Measurements from ENCODE around the gene MYO1D. TPM values are rescaled to one million over a fixed set of nuclear protein-coding genes. Genes with fewer than 3 reads are reported as not detected.

Gene MYO1D
- total RNA-seq, 1 donor from 2014 or later, result 28.3 TPM

DNA sequence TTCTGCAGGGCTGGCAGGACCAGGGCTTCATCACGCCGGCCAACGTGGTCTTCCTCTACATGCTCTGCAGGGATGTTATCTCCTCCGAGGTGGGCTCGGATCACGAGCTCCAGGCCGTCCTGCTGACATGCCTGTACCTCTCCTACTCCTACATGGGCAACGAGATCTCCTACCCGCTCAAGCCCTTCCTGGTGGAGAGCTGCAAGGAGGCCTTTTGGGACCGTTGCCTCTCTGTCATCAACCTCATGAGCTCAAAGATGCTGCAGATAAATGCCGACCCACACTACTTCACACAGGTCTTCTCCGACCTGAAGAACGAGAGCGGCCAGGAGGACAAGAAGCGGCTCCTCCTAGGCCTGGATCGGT is 388.8 kb downstream of the MYO1D start:
- no peak for DNase-seq (ENCODE audit: low read depth)

DNA sequence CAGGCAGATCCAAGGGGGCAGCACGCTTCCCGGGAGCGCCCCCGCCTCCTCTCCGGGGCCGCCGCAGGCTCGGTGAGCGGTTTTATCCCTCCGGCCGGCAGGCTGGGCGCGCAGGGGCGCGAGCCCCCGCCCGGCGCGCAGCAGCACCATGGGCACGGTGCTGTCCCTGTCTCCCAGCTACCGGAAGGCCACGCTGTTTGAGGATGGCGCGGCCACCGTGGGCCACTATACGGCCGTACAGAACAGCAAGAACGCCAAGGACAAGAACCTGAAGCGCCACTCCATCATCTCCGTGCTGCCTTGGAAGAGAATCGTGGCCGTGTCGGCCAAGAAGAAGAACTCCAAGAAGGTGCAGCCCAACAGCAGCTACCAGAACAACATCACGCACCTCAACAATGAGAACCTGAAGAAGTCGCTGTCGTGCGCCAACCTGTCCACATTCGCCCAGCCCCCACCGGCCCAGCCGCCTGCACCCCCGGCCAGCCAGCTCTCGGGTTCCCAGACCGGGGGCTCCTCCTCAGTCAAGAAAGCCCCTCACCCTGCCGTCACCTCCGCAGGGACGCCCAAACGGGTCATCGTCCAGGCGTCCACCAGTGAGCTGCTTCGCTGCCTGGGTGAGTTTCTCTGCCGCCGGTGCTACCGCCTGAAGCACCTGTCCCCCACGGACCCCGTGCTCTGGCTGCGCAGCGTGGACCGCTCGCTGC is 389.3 kb downstream of the MYO1D start:
- DNase-seq (ENCODE audit: low read depth), result no peak

DNA sequence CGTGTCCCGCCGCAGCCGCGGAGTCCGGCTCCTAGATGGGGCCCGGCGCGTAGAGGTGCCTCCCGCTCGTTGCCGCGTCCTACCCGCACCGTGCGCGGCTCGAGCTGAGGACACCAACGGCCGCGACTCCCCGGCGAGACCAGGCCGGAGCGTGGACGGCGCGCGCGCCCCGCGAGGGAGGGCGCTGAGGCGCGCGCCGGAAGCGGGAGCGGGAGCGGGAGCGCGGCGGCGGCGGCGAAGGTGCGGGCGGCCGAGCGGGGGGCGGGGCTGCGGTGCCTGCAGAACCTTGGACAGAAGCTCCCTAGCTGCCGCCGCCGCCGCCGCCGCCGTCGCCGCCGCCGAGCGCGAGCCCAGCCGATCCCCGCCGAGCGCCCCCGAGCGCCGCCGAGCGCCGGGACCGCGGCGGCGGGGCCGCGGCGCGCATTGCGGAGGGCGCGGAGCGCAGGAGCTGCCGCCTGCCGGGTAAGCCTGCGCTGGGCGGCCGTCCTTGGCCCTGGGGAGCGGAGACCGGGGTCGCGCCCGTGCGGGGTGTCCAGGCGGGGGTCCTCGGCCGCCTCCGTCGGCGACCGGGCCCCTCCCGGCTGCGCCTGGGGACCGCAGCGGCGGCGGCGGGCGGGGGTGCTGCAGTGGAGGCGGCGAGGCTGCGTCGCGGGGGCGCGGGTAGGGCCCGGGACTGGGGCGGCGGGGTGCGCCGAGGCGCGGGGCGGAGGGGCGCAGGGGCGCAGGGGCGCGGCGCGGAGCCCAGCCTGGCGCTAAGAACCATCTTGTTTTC is 390.0 kb downstream of the MYO1D start, which contains the start of gene CDK5R1:
Gene CDK5R1, plus strand, starts transcription at position 293 of the 772 bp plus-strand sequence. CDS start 628 bp downstream, outside the sequence.
- no peak for DNase-seq (ENCODE audit: low read depth)

DNA sequence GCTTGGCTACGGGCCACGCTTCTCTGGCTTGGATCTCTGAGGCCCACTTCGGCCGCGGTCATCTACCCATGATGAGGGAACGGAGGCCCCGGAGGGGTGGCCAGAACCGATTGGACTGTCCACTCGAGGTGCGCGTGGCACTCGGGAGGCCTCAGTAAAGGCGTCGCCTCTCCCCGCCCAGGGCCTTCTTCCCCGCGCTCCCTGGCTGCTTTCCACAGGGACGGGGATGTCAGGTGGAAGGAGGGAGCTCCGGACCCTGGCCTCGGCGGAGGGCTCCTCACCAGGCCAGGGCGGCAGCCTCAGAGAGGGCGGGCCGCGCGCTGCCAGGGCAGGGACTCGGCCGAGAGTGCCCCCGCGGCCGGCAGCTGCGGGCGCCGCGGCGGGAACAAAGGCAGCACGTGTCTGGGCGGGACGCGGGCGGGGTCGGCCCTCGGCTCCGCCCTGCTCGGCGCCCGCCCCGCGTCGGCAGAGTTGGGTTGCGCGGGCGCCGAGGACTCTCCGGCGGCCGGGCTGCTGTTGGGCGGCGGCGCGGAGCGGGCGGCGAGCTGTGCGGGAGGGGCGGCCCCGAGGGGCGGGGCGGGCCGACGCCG is 390.7 kb downstream of the MYO1D start:
- no peak for DNase-seq (ENCODE audit: low read depth)

DNA sequence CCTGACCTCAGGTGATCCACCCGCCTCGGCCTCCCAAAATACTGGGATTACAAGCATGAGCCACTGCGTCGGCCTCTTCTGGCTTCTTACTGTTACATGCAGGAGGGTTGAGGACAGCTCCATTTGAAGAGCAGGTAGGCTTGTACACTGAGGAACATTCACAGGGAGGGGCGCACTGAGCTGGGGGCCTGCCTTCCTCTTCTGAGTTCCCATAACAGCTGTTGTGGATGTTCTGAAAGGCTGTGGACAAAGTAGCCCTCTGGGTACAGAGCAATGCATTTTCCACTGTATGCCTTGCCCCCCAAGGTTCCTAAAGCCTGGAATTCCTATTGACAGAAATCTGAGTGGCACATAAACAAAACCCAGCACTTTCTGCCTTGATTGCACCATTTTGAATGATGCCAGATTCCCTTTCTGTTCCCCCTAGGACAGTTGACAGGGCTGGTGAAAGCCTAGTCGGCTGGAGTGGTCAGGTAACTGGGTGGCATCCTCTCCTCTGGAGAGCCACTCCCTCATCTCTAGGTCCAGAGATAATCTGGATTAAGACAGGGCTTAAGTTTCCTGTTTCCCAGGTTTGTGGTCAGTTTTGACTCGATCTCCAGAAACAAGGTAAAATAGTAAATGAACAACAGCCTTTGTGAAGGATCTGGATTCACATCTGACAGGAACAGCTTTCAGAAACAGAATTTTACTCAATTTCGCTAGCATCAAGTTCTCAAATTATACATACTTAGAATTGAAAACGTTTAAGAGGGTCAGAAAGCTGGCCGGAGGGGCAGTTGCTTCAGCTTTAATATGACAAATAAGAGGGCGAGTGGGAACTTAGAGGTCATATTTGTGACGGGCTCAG is 391.4 kb downstream of the MYO1D start:
- DNase-seq (ENCODE audit: low read depth), result no peak

DNA sequence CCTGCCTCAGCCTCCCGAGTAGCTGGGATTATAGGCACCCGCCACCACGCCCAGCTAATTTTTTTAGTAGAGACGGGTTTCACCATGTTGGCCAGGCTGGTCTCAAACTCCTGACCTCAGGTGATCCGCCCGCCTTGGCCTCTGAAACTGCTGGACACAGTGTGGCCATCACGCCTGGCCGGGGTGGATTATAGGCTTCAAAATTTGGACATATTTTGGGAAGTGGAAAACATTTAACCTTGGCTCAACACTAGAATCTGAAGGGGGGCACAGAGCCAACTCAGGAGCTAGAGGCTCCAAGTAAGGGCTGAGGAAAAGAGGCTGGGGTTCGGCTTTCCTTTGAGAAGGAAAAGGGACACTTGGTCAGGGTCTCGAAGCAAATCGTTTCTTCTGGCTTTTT is 392.3 kb downstream of the MYO1D start:
- no peak for DNase-seq (ENCODE audit: low read depth)

DNA sequence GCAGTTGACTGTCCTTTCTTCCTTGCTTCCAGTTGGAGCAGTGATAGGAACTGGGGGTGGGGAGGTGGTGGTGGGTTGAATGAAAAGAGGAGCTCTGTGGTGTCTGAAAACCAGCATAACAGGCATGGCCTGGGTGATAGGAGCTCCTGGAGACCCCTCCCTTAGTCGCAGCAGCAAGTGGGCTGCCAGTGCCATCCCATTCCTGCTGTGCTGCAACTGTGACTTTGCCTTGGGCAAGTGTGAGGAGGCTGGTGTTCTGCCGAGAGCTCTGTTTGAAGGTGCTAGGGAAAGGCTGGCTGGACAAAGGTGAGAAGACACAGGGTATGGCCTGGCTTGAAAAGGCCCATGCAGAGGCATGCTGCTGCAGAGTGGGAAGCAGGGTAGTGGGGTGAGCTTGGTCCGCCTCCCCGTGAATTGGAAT is 392.9 kb downstream of the MYO1D start:
- no peak for DNase-seq (ENCODE audit: low read depth)

DNA sequence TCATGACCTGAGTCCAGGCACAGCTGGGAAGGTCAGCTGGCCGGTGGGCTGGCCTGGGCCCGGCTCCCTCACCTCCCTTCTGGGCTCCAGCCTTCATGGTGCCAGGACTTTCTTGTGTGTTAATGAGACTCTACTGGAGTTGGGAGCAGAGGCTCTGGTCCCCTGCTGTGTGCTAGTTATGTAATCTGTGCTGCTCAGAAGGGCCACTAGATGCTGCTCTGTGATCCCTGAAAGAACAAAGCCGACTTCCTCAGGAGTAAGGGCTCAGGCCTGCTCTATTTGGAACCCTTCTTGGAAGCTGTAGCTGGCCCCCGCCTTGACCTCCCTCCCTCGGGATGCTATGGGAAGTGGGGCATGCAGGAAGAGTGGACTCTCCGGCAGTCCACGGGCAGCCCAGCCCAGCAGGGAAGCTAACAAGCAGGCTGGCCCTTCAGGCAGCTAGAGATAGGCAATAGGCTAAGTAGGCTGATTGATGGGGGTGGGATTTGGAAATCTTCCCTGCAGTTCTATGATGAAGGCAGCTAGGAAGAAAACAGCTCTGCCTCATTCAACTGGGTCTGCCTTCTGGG is 393.4 kb downstream of the MYO1D start:
- peak; percentile 60 for DNase-seq (ENCODE audit: low read depth)

DNA sequence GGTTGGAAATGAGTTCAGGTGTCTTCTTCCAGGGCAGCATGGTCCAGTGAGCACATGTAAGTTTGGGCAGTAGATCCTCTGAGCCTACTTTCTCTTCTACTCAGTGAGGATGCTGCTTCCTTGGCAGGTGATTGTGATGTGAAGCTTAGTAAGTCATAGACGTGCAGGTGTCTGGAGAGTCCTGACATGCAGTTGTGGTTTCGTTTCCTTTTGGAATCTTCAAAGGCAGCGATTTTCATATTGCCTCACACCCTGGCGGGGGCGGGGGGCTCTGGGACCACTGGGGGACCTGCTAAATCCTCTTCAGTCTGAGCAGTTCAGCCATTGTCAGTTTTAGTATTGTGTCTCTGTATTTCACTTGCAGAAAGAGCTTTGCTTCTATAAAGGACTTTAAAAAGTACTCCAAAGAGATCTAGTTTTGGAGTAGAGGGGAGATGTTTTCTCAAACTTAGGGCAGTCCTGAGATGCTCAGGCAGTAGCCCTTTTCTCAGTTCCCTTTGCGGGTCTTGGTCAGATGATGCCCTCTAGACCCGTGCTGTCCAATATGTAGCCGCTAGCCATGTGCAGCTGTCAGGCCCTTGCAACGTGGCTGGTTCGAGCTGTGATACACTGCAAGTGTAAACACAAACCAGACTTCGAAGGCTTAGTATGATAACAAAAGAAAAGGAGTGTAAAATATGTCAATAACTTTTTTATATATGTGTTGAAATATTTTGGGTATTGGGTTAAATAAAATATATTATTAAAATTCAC is 394.2 kb downstream of the MYO1D start:
- no peak for DNase-seq (ENCODE audit: low read depth)

DNA sequence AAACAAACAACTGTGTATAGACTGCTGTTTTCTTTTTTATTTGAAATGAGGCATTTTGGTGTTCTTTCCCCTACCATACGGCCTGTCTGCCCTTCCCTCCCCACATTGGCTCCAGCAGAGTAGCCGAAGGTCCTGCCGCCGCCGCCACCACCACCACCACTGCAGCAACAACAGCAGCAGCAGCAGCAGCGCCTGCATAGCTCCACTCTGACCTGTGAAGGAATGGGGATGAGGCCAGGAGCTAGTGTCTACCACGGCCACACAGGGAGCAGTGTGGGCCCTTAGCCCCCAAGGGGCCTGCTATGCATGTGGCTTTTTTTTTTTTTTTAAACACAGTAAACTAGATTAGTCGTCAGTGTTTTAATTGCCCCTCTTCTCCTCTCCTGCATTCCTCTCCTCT is 395.7 kb downstream of the MYO1D start:
- DNase-seq (ENCODE audit: low read depth), result no peak

DNA sequence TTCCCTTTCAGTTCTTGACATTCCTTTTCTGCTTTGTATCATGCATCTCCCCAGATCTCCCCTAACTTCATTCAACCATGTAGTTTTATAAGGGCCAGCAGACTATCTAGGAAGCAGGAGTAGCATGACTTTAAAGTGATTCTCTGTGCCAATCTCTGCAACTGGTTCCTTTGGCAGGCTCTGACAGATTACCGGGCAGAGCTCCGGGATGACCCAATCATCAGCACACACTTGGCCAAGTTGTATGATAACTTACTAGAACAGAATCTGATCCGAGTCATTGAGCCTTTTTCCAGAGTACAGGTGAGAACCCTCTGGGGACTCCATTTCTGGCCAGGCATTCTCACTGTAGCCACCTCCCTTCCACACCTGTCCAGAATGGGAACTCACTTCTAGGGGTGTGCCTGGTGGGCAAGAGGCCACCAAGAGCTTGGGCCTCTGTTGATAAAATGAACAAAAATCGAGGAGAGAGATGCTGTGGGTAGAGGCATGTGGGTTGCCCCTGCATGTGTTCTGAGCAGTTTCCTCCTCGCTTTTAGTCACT is 397.8 kb downstream of the MYO1D start:
- no peak for DNase-seq (ENCODE audit: low read depth)

DNA sequence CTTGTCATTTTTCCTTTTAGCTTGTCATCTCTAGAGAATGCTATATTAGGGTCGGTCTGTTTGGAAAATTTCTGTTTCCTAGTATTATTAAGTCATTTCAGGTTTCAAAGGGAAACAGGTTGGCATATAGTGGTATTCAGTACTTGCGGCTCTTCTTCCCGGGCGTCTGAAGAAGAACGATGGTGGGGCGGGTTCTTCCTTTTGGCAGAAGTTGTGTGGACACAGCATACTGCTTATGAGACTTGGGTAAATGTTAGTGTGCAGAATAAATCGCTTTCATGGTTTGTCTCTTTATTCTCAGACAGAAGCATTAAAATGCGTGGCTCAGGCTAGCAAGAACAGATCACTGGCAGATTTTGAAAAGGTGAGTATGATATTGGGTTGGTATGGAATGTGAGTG is 399.7 kb downstream of the MYO1D start:
- DNase-seq (ENCODE audit: low read depth), result no peak

DNA sequence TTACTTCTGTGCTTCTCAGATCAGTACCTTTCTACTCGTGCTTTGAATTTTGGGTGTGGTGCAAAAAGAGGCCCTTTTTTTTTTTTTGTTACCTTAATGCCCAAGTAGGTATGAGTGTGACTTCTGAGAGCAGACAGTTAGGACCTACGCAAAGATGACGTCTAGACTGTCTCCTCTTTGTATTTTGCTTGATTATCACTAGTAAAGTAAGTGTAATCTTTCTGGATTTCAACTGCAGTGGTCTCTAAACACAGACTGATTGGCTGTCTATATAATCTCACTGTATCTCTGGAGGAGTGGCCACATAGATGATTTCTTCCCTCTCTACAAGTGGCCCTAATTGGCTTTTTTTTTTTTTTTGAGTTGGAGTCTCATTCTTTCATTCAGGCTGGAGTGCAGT is 401.7 kb downstream of the MYO1D start:
- DNase-seq (ENCODE audit: low read depth), result no peak

DNA sequence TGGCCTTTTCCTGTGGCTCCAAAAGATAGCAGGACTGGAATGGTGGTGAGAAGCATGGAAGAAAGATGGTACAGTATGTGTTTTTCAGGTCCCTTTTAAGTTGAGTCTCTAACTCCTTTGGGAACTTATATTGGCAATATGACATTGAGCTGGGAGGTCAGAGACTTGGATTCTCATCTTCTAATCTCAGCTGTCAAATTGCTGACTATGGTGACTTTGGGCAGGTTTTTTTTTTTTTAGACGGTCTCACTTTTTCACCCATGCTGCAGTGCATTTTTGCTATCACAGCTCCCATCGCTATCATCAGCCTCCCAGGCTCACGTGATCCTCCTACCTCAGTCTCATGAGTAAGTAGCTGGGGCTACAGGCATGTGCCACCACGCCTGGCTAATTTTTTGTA is 405.3 kb downstream of the MYO1D start:
- no peak for DNase-seq (ENCODE audit: low read depth)

DNA sequence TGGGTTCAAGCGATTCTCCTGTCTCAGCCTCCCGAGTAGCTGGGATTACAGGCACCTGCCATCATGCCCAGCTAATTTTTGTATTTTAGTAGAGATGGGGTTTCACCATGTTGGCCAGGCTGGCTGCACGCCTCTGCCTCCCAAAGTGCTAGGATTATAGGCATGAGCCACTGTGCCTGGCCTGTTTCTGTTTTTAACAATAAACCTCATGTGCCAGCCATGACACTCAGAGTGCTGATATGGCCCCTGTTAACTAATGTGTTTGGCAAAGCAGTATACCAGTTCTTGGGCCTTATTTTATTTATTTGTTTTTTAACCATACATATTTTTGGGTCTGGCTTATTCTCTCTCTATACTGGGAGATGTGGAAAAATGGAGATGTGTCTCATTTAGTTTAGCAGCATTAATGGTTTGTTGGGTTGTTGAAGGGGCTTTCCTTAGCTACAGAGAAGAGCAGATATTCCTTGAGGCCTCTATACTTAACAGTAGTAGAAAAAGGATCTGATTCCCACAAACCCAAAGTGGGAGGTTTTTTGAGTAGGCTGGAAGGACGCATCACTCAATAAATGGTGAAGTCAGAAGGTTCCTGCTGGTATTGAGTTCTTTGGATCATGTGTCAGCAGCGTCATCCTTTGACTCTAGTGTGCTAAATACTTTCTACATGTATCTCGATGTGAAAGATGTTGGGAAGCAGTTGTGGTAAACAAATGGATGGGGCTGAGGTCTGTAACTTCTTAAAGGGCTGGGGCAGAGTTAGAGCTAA is 406.3 kb downstream of the MYO1D start:
- DNase-seq (ENCODE audit: low read depth), result no peak

DNA sequence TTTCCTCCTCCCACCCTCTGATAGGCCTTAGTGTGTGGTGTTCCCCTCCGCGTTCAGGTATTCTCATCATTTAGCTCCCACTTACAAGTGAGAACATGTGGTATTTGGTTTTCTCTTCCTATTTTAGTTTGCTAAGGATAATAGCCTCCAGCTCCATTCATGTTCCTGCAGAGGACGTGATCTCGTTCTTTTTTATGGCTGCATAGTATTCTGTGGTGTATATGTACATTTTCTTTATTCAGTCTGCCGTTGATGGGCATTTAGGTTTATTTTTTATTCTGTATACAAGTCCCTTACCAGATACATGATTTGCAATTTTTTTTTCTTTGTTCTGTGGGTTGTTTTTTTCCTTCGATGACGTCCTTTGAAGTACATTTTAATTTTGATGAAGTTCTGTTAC is 409.0 kb downstream of the MYO1D start:
- DNase-seq (ENCODE audit: low read depth), result no peak

DNA sequence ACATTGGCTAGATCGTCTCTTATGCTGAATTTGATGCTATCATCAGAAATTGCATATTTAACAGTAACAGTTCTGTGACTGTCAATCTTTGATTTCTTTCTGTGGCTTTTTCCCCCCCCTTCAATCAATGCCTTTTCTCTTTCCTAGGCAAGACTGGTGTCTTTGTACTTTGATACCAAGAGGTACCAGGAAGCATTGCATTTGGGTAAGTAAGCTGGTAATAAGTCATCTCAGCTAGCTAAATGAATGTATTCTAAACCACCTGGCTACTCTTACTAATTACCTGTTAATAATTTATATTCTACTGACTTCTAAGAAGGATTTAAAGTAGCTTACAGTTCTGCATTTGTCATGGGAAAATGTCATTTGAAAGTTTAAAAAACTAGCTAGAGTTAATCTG is 412.6 kb downstream of the MYO1D start:
- DNase-seq (ENCODE audit: low read depth), result peak; percentile 67

DNA sequence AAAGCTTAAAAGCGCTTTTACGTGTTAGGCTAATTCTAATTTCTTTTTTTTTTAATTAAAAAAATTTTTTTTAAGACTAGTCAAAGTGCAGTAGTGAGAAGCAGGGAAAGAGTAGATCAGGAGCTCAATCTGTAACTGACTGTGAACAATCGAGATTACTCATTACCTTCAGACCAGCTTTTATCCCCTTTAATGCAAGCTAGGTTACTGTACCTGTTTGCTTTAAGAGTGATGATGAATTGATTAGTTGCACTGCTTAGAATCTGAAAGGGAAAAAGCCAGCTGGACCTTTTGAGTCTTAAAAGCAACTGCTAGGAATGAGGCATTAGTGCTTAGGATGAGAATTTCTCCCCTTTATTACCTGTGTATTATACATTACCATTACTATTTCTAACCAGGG is 413.6 kb downstream of the MYO1D start:
- peak; percentile 36 for DNase-seq (ENCODE audit: low read depth)

DNA sequence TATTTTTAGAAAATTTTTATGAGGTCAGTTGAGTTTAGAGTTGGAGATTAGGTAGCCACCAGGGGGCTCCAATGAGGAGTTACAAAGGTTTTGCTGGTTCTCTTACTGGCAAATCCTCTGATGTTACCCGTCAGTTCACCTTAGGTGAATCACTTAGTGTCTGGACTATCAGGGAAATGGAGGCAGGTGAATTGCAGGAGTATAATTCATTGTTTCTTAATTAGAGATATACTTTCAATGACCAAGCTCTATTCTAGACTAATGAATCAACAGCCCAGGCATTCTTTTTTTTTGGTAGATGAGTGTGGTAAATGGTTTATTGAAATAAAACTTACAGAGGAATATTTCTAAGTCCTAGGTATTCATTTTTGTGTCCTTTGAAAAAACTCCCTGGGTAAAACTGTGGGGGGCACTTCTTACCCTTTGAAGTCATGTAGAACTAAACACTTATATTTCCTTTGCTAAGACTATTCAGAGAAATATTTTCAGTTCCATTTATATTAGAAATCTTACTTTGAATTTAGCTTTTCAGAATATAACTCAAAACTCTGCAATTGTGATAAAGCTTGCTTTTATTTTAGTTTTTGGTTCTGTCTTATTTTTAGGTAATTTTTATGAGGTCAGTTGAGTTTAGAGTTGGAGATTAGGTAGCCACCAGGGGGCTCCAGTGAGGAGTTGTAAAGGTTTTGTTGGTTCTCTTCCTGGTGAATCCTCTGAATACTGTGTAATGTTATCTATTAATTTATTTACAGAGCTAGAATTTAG is 414.9 kb downstream of the MYO1D start:
- peak; percentile 55 for DNase-seq (ENCODE audit: low read depth)

Measured in renal cortical epithelial cell (primary cell).